ENCODE data around the gene SH2D2A.

GRCh38 chr1:156840186-156840897, 23.7 kb upstream of the SH2D2A start:
- TF ChIP-seq, protein P1, sequence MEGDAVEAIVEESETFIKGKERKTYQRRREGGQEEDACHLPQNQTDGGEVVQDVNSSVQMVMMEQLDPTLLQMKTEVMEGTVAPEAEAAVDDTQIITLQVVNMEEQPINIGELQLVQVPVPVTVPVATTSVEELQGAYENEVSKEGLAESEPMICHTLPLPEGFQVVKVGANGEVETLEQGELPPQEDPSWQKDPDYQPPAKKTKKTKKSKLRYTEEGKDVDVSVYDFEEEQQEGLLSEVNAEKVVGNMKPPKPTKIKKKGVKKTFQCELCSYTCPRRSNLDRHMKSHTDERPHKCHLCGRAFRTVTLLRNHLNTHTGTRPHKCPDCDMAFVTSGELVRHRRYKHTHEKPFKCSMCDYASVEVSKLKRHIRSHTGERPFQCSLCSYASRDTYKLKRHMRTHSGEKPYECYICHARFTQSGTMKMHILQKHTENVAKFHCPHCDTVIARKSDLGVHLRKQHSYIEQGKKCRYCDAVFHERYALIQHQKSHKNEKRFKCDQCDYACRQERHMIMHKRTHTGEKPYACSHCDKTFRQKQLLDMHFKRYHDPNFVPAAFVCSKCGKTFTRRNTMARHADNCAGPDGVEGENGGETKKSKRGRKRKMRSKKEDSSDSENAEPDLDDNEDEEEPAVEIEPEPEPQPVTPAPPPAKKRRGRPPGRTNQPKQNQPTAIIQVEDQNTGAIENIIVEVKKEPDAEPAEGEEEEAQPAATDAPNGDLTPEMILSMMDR (conservative IDR thresholded peaks at IDR 0.05; ENCODE audit: low read length) = no peak
- no peak for TF ChIP-seq EZH2phosphoT487 (IDR thresholded peaks at IDR 0.05; ENCODE audit: borderline replicate concordance, low read depth, low read length)
